ENCODE measurements around the gene NPAS4.
"Not testable (repeated sequence)": the region's sequence is repeated elsewhere in the genome, so short reads cannot be mapped to it uniquely, and the experiment has no call there.

NPAS4 gene

GRCh38 chr11:66450560-66450959 is 29.7 kb downstream of the NPAS4 start:
- in situ Hi-C loops (cut with MboI; ENCODE audit: low sequenced_read_pairs) = no loop called here

- in situ Hi-C loops (cut with MboI; ENCODE audit: low sequenced_read_pairs) = no loop called here
Observed at GRCh38 chr11:66451663-66452062, 30.8 kb downstream of the NPAS4 start.

GRCh38 chr11:66454247-66454646 is 33.4 kb downstream of the NPAS4 start:
- in situ Hi-C loops (cut with MboI; ENCODE audit: low sequenced_read_pairs) = no loop called here

- in situ Hi-C loops (cut with MboI; ENCODE audit: low sequenced_read_pairs) = no loop called here
Observed at GRCh38 chr11:66454828-66455227, 34.0 kb downstream of the NPAS4 start.

GRCh38 chr11:66457826-66458225 is 37.0 kb downstream of the NPAS4 start:
- in situ Hi-C loops (cut with MboI; ENCODE audit: low sequenced_read_pairs) = no loop called here

GRCh38 chr11:66459138-66459778 is 38.4 kb downstream of the NPAS4 start:
- in situ Hi-C loops (cut with MboI; ENCODE audit: low sequenced_read_pairs) = no loop called here

GRCh38 chr11:66462010-66462409 is 41.2 kb downstream of the NPAS4 start:
- in situ Hi-C loops (cut with MboI; ENCODE audit: low sequenced_read_pairs) = no loop called here

GRCh38 chr11:66462911-66463310 is 42.1 kb downstream of the NPAS4 start:
- in situ Hi-C loops (cut with MboI; ENCODE audit: low sequenced_read_pairs) = no loop called here

- in situ Hi-C loops (cut with MboI; ENCODE audit: low sequenced_read_pairs) = not testable (repeated sequence)
Observed at GRCh38 chr11:66464116-66464515, 43.3 kb downstream of the NPAS4 start.

- in situ Hi-C loops (cut with MboI; ENCODE audit: low sequenced_read_pairs) = no loop called here
Observed at GRCh38 chr11:66464916-66465315, 44.1 kb downstream of the NPAS4 start.

GRCh38 chr11:66465373-66466224 is 44.8 kb downstream of the NPAS4 start:
- in situ Hi-C loops (cut with MboI; ENCODE audit: low sequenced_read_pairs) = no loop called here

GRCh38 chr11:66466225-66467033 is 45.6 kb downstream of the NPAS4 start, which contains the start of gene PELI3:
Gene PELI3, plus strand, starts transcription at chr11:66466905. Its CDS starts 1,224 bp downstream, at chr11:66468129.
- in situ Hi-C loops (cut with MboI; ENCODE audit: low sequenced_read_pairs) = no loop called here

- in situ Hi-C loops (cut with MboI; ENCODE audit: low sequenced_read_pairs) = no loop called here
Observed at GRCh38 chr11:66467034-66467659, 46.3 kb downstream of the NPAS4 start.

- in situ Hi-C loops (cut with MboI; ENCODE audit: low sequenced_read_pairs) = no loop called here
Observed at GRCh38 chr11:66467756-66468155, 46.9 kb downstream of the NPAS4 start.

- in situ Hi-C loops (cut with MboI; ENCODE audit: low sequenced_read_pairs) = no loop called here
Observed at GRCh38 chr11:66468691-66469090, 47.9 kb downstream of the NPAS4 start.

- in situ Hi-C loops (cut with MboI; ENCODE audit: low sequenced_read_pairs) = no loop called here
Observed at GRCh38 chr11:66469441-66469840, 48.6 kb downstream of the NPAS4 start.

GRCh38 chr11:66470015-66470414 is 49.2 kb downstream of the NPAS4 start:
- in situ Hi-C loops (cut with MboI; ENCODE audit: low sequenced_read_pairs) = no loop called here

- in situ Hi-C loops (cut with MboI; ENCODE audit: low sequenced_read_pairs) = no loop called here
Observed at GRCh38 chr11:66471142-66471541, 50.3 kb downstream of the NPAS4 start.

GRCh38 chr11:66472054-66472453 is 51.2 kb downstream of the NPAS4 start:
- in situ Hi-C loops (cut with MboI; ENCODE audit: low sequenced_read_pairs) = no loop called here

GRCh38 chr11:66473167-66473566 is 52.3 kb downstream of the NPAS4 start:
- in situ Hi-C loops (cut with MboI; ENCODE audit: low sequenced_read_pairs) = no loop called here

Data from HL-60/S4 treated with retinoic acid at 250 ng/mL for 4 days and 3 days (cell line).